ENCODE data around the gene WFDC1. TPM values are rescaled to one million over a fixed set of nuclear protein-coding genes. Genes with fewer than 3 reads are reported as not detected.

Gene WFDC1
- total RNA-seq, 1 experiment from 2014 or later, result not detected

DNA sequence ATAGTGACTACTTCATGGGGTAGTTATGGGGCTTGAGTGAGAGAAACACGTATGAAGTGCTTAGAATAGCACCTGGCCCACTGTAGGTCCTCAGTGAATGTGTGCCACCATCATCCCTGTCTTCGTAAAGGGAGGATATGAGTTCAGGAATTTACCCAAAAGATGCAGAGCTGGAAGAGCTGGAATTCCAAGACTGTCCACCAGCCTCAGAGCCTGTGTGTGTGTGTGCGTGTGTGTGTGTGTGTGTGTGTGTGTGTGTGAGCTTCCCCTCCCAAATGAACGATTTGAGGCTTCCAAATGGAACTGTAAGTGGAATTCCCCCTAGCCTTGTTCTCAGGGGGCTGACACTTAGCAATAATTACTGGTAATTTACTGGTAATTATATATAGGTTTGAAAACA is 27.3 kb downstream of the WFDC1 start:
- CTCF ChIA-PET, result no interaction called here
- H3K27ac Mint-ChIP-seq (ENCODE audit: unreplicated experiment), result no peak overlapping the region
- no peak for DNase-seq

DNA sequence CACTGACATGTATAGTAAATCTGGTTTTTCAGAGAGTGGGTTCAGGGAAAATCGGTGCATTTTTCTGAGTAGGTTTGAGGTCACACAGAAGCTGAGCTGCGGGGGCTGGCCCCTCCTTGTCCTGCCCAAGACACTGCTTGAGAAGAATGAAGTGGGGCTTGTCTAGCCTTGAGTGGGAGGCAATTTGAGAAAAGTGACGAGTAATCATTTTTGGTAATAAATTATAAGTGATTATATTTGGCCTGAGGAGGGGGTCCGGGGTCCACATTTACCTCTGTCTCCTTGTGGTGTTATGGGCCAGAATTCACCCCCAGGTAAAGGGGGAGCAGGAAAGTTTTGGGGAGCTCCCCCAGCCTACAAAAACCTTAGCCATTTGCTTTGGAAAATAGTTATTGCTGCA is 28.1 kb downstream of the WFDC1 start:
- no peaks in the 10 kb centered on the region; the same call in 1 of the 2 replicates for H3K27me3 ChIP-seq (replicated peaks; ENCODE audit: control insufficient read depth, insufficient read depth, low read length)
- no TSS peak for BruUV-seq (replicated peaks)
- Mint-ChIP-seq H3K27ac (ENCODE audit: unreplicated experiment) (no peak overlapping the region), H3K4me1 (ENCODE audit: low read depth, unreplicated experiment) (no peaks in the 10 kb centered on the region), H3K4me3 (ENCODE audit: unreplicated experiment) (no peak overlapping the region), H3K36me3 (ENCODE audit: insufficient read depth, unreplicated experiment) (no peaks in the 10 kb centered on the region), H3K9me3 (ENCODE audit: unreplicated experiment) (no peaks in the 10 kb centered on the region), H3K27me3 (ENCODE audit: insufficient read depth, unreplicated experiment) (no peaks in the 10 kb centered on the region)
- POLR2A ChIA-PET, result no interaction called here
- no peak overlapping the region for H3K4me3 ChIP-seq (ENCODE audit: low read depth, low read length)
- no peaks in the 10 kb centered on the region; the same call in 1 of the 2 replicates for H3K9me3 ChIP-seq
- DNase-seq, result no peak
- no peaks in the 10 kb centered on the region for H3K36me3 ChIP-seq (ENCODE audit: control insufficient read depth, insufficient read depth, low read length)
- CTCF ChIA-PET, result no interaction called here
- H3K4me1 ChIP-seq, result no peaks in the 10 kb centered on the region
- intact Hi-C loops (cut with micrococcal nuclease; ENCODE audit: unreplicated experiment), result no loop called here
- TF ChIP-seq, protein P1, sequence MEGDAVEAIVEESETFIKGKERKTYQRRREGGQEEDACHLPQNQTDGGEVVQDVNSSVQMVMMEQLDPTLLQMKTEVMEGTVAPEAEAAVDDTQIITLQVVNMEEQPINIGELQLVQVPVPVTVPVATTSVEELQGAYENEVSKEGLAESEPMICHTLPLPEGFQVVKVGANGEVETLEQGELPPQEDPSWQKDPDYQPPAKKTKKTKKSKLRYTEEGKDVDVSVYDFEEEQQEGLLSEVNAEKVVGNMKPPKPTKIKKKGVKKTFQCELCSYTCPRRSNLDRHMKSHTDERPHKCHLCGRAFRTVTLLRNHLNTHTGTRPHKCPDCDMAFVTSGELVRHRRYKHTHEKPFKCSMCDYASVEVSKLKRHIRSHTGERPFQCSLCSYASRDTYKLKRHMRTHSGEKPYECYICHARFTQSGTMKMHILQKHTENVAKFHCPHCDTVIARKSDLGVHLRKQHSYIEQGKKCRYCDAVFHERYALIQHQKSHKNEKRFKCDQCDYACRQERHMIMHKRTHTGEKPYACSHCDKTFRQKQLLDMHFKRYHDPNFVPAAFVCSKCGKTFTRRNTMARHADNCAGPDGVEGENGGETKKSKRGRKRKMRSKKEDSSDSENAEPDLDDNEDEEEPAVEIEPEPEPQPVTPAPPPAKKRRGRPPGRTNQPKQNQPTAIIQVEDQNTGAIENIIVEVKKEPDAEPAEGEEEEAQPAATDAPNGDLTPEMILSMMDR (IDR thresholded peaks at IDR 0.05; ENCODE audit: insufficient read depth in 1 of 2, low read depth in 1 of 2, low read length in 1 of 2, severe bottlenecking in 1 of 2, unreplicated experiment in 1 of 2), result no peak

More for the DNA sequence above, 27.3 kb downstream of the WFDC1 start:
- no peaks in the 10 kb centered on the region for H3K4me1 Mint-ChIP-seq (ENCODE audit: low read depth, unreplicated experiment)
- H3K36me3 ChIP-seq (ENCODE audit: control insufficient read depth, insufficient read depth, low read length), result no peaks in the 10 kb centered on the region
- no peaks in the 10 kb centered on the region; the same call in 1 of the 2 replicates for H3K9me3 ChIP-seq
- TF ChIP-seq, protein P1 (IDR thresholded peaks at IDR 0.05; ENCODE audit: insufficient read depth in 1 of 2, low read depth in 1 of 2, low read length in 1 of 2, severe bottlenecking in 1 of 2, unreplicated experiment in 1 of 2), result no peak
- no peak overlapping the region for H3K4me3 ChIP-seq (ENCODE audit: low read depth, low read length)
- no peaks in the 10 kb centered on the region for H3K27me3 ChIP-seq (replicated peaks; ENCODE audit: control insufficient read depth, insufficient read depth, low read length)
- BruUV-seq (replicated peaks), result no TSS peak
- POLR2A ChIA-PET, result no interaction called here
- no peaks in the 10 kb centered on the region for H3K36me3 Mint-ChIP-seq (ENCODE audit: insufficient read depth, unreplicated experiment)
- no peaks in the 10 kb centered on the region for H3K4me1 ChIP-seq
- H3K9me3 Mint-ChIP-seq (ENCODE audit: unreplicated experiment), result no peaks in the 10 kb centered on the region
- H3K27me3 Mint-ChIP-seq (ENCODE audit: insufficient read depth, unreplicated experiment), result no peaks in the 10 kb centered on the region
- H3K4me3 Mint-ChIP-seq (ENCODE audit: unreplicated experiment), result no peak overlapping the region
- intact Hi-C loops (cut with micrococcal nuclease; ENCODE audit: unreplicated experiment), result no loop called here

DNA sequence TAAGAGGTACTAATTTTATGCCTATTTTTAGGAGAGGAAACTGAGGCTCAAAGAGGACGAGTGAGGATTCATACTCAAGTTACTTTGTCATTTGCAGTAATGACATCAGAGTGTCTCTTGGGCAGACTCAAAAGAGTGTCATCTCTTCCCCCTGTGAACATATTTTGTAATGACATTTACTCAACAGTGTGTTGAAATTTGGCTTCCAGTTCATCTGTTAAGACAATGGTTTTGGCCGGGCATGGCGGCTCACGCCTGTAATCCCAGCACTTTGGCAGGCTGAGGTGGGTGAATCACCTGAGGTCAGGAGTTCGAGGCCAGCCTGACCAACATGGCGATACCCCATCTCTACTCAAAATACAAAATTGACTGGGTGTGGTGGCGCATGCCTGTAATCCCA is 28.9 kb downstream of the WFDC1 start:
- H3K36me3 ChIP-seq (ENCODE audit: control insufficient read depth, insufficient read depth, low read length), result no peaks in the 10 kb centered on the region
- POLR2A ChIA-PET, result no interaction called here
- Mint-ChIP-seq H3K4me1 (ENCODE audit: low read depth, unreplicated experiment) (no peaks in the 10 kb centered on the region), H3K27me3 (ENCODE audit: insufficient read depth, unreplicated experiment) (no peaks in the 10 kb centered on the region), H3K36me3 (ENCODE audit: insufficient read depth, unreplicated experiment) (no peaks in the 10 kb centered on the region), H3K4me3 (ENCODE audit: unreplicated experiment) (no peak overlapping the region), H3K9me3 (ENCODE audit: unreplicated experiment) (no peaks in the 10 kb centered on the region), H3K27ac (ENCODE audit: unreplicated experiment) (no peak overlapping the region)
- DNase-seq, result no peak
- TF ChIP-seq, protein P1 (IDR thresholded peaks at IDR 0.05; ENCODE audit: insufficient read depth in 1 of 2, low read depth in 1 of 2, low read length in 1 of 2, severe bottlenecking in 1 of 2, unreplicated experiment in 1 of 2), result no peak
- H3K9me3 ChIP-seq, result no peaks in the 10 kb centered on the region; the same call in 1 of the 2 replicates
- no peaks in the 10 kb centered on the region for H3K4me1 ChIP-seq
- intact Hi-C loops (cut with micrococcal nuclease; ENCODE audit: unreplicated experiment), result no loop called here
- CTCF ChIA-PET, result no interaction called here
- H3K4me3 ChIP-seq (ENCODE audit: low read depth, low read length), result no peak overlapping the region
- H3K27me3 ChIP-seq (replicated peaks; ENCODE audit: control insufficient read depth, insufficient read depth, low read length), result no peaks in the 10 kb centered on the region; the same call in 1 of the 2 replicates
- BruUV-seq (replicated peaks), result no TSS peak

Data from Caco-2 (cell line).